IPS-15b (cell line): ENCODE data around the gene GRIN2A.

Experiments
- H3K27me3 ChIP-seq: one replicate; pipeline ENCODE4 v1.6.1; 2013; ENCODE audit warnings: low read length; ENCODE audit not compliant: control insufficient read depth, insufficient read depth
- H3K36me3 ChIP-seq: one replicate; pipeline ENCODE4 v1.6.1; 2013; ENCODE audit warnings: low read length; ENCODE audit not compliant: control insufficient read depth, insufficient read depth
- H3K4me1 ChIP-seq: one replicate; pipeline ENCODE4 v1.6.1; 2013; ENCODE audit warnings: mild to moderate bottlenecking, low read length; ENCODE audit not compliant: control insufficient read depth, insufficient read depth
- H3K4me3 ChIP-seq: one replicate; pipeline ENCODE4 v1.5.1; 2013; ENCODE audit warnings: low read depth, low read length
- H3K9ac ChIP-seq: one replicate; pipeline ENCODE4 v1.6.1; 2013; ENCODE audit warnings: low read depth, mild to moderate bottlenecking, low read length
- H3K9me3 ChIP-seq: one replicate; pipeline ENCODE4 v1.6.1; 2013; ENCODE audit warnings: mild to moderate bottlenecking, low read length; ENCODE audit not compliant: control insufficient read depth, insufficient read depth

Gene GRIN2A

GRCh38 chr16:10103118-10103517 is 79.1 kb downstream of the GRIN2A start:
- H3K9me3 ChIP-seq, result no peaks in the 10 kb centered on the region
- no peak overlapping the region for H3K9ac ChIP-seq
- no peaks in the 10 kb centered on the region for H3K4me1 ChIP-seq
- no peaks in the 10 kb centered on the region for H3K36me3 ChIP-seq
- no peak overlapping the region for H3K4me3 ChIP-seq
- H3K27me3 ChIP-seq, result no peaks in the 10 kb centered on the region

GRCh38 chr16:10100829-10101228 is 81.4 kb downstream of the GRIN2A start:
- Histone ChIP-seq H3K4me3 (no peak overlapping the region), H3K4me1 (no peaks in the 10 kb centered on the region), H3K9ac (no peak overlapping the region), H3K9me3 (no peaks in the 10 kb centered on the region), H3K27me3 (no peaks in the 10 kb centered on the region), H3K36me3 (no peaks in the 10 kb centered on the region)

DNA sequence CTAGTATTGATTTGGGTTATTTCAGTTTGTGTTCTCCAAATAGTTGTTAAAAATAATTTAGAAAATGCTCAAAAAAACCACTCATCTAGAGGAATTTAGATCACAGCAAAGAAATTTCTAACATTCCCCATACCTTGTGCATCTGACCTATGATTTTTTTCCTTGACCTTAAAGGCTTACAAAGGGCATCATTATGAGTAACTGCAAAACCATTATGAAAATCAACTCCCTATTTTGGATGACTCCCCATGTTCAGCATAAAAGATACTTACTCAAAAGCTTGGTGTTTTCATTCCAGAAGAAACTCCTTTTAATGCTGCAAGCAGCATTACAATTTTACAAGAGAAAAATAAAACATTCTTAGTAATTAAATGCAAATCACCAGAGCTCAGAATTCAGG is 83.2 kb downstream of the GRIN2A start:
- Histone ChIP-seq H3K36me3 (no peaks in the 10 kb centered on the region), H3K4me3 (no peak overlapping the region), H3K4me1 (no peaks in the 10 kb centered on the region)

GRCh38 chr16:10097271-10097670 is 85.0 kb downstream of the GRIN2A start:
- Histone ChIP-seq H3K27me3 (no peaks in the 10 kb centered on the region), H3K4me1 (no peaks in the 10 kb centered on the region), H3K4me3 (no peak overlapping the region), H3K9me3 (no peaks in the 10 kb centered on the region), H3K9ac (no peak overlapping the region), H3K36me3 (no peaks in the 10 kb centered on the region)

More for the DNA sequence above, 83.2 kb downstream of the GRIN2A start:
- Histone ChIP-seq H3K27me3 (no peaks in the 10 kb centered on the region), H3K9me3 (no peaks in the 10 kb centered on the region), H3K9ac (no peak overlapping the region)

GRCh38 chr16:10093576-10093975 is 88.7 kb downstream of the GRIN2A start:
- H3K4me1 ChIP-seq, result no peaks in the 10 kb centered on the region

GRCh38 chr16:10090816-10091215 is 91.4 kb downstream of the GRIN2A start:
- H3K27me3 ChIP-seq, result no peaks in the 10 kb centered on the region
- no peaks in the 10 kb centered on the region for H3K36me3 ChIP-seq
- H3K4me3 ChIP-seq, result no peak overlapping the region
- no peaks in the 10 kb centered on the region for H3K9me3 ChIP-seq
- H3K9ac ChIP-seq, result no peak overlapping the region
- H3K4me1 ChIP-seq, result no peaks in the 10 kb centered on the region

More at GRCh38 chr16:10093576-10093975, 88.7 kb downstream of the GRIN2A start:
- Histone ChIP-seq H3K9me3 (no peaks in the 10 kb centered on the region), H3K4me3 (no peak overlapping the region), H3K27me3 (no peaks in the 10 kb centered on the region), H3K36me3 (no peaks in the 10 kb centered on the region), H3K9ac (no peak overlapping the region)

- Histone ChIP-seq H3K36me3 (no peaks in the 10 kb centered on the region), H3K27me3 (no peaks in the 10 kb centered on the region), H3K9me3 (no peaks in the 10 kb centered on the region), H3K9ac (no peak overlapping the region), H3K4me1 (no peaks in the 10 kb centered on the region), H3K4me3 (no peak overlapping the region)
These were observed 93.8 kb downstream of the GRIN2A start for GRCh38 chr16:10088380-10088793.

- Histone ChIP-seq H3K27me3 (no peaks in the 10 kb centered on the region), H3K4me1 (no peaks in the 10 kb centered on the region), H3K36me3 (no peaks in the 10 kb centered on the region), H3K9me3 (no peaks in the 10 kb centered on the region), H3K4me3 (no peak overlapping the region), H3K9ac (no peak overlapping the region)
These were observed 95.1 kb downstream of the GRIN2A start for GRCh38 chr16:10087151-10087550.

GRCh38 chr16:10086620-10087019 is 95.6 kb downstream of the GRIN2A start:
- no peak overlapping the region for H3K9ac ChIP-seq
- no peaks in the 10 kb centered on the region for H3K36me3 ChIP-seq
- no peaks in the 10 kb centered on the region for H3K27me3 ChIP-seq
- H3K4me1 ChIP-seq, result no peaks in the 10 kb centered on the region
- no peak overlapping the region for H3K4me3 ChIP-seq
- H3K9me3 ChIP-seq, result no peaks in the 10 kb centered on the region

GRCh38 chr16:10085078-10085798 is 97.0 kb downstream of the GRIN2A start:
- Histone ChIP-seq H3K9me3 (no peaks in the 10 kb centered on the region), H3K9ac (no peak overlapping the region), H3K36me3 (no peaks in the 10 kb centered on the region), H3K4me1 (no peaks in the 10 kb centered on the region), H3K4me3 (no peak overlapping the region), H3K27me3 (no peaks in the 10 kb centered on the region)

- Histone ChIP-seq H3K36me3 (no peaks in the 10 kb centered on the region), H3K4me1 (peaks cover 2% of the 10 kb centered on the region)
These were observed 98.9 kb downstream of the GRIN2A start for GRCh38 chr16:10083301-10083700.

GRCh38 chr16:10081201-10081940 is 100.9 kb downstream of the GRIN2A start:
- Histone ChIP-seq H3K36me3 (no peaks in the 10 kb centered on the region), H3K4me3 (no peak overlapping the region), H3K9me3 (no peaks in the 10 kb centered on the region), H3K9ac (no peak overlapping the region), H3K4me1 (peaks cover 4% of the 10 kb centered on the region), H3K27me3 (no peaks in the 10 kb centered on the region)

More at GRCh38 chr16:10083301-10083700, 98.9 kb downstream of the GRIN2A start:
- Histone ChIP-seq H3K9me3 (no peaks in the 10 kb centered on the region), H3K9ac (no peak overlapping the region), H3K27me3 (no peaks in the 10 kb centered on the region), H3K4me3 (no peak overlapping the region)
